HCT116 (cell line): ENCODE measurements around the gene UPK3A. TPM values are rescaled to one million over a fixed set of nuclear protein-coding genes. Genes with fewer than 3 reads are reported as not detected.

Experiments used
- ATAC-seq: fragments of 200-7000 bp; cut with Tn5 transposase; 2 replicates; pipeline ENCODE4 v1.9.1; 2020; ENCODE audit warnings: mild to moderate bottlenecking, moderate library complexity
- BruUV-seq: library from RNA; stranded (reverse); fragments of 400-500 nt; replicated peaks from 2 replicates; lab custom pipeline; 2021; lab: Mats Ljungman, UMichigan
- CTCF ChIA-PET: fragments of 300-600 bp; sonication (Branson Sonifier 250); formaldehyde crosslinking; loops from one replicate; lab custom pipeline; 2021; ENCODE audit warnings: antibody characterized with exemption; lab: Charles Lee
- POLR2A ChIA-PET: fragments of 300-600, 350-600 bp; sonication (Branson Sonifier 250); formaldehyde crosslinking; loops from one replicate; lab custom pipeline; 2021; ENCODE audit warnings: antibody characterized with exemption; lab: Charles Lee
- RAD21 ChIA-PET, 2 experiments: fragments of 300-600 bp; sonication (Branson Sonifier 250); formaldehyde crosslinking; loops; one replicate each; lab custom pipeline; 2023; ENCODE audit warnings: low total read pairs in 2 of 2; ENCODE audit not compliant: uncharacterized antibody in 2 of 2, unreplicated experiment in 2 of 2, low non-redundant PET in 1 of 2; lab: Charles Lee
- DNase-seq: peaks from one replicate; pipeline ENCODE4 v3.0.0-alpha.2; 2010; ENCODE audit warnings: low read depth, low spot score
- H2AFZ ChIP-seq: fragments of 200-600 bp; shearing (Covaris generic), sonication (generic); 2 replicates; pipeline ENCODE4 v1.6.1; 2017; ENCODE audit warnings: low read depth, mixed run types, mixed read lengths, antibody characterized with exemption, low read length; ENCODE audit not compliant: poor library complexity, severe bottlenecking
- H3K27ac ChIP-seq: 2 replicates; pipeline ENCODE4 v1.5.1; 2012; ENCODE audit warnings: low read depth, low read length
- H3K27me3 ChIP-seq: fragments of 200-600 bp; sonication (generic); 2 replicates; pipeline ENCODE4 v1.6.1; 2016; ENCODE audit warnings: mixed run types, low read length, mixed read lengths; ENCODE audit not compliant: insufficient read depth
- H3K36me3 ChIP-seq, 2 experiments: fragments of 200-500 bp in 1 of 2; fragments of 200-600 bp in 1 of 2; sonication (Bioruptor generic) in 1 of 2; sonication (generic) in 1 of 2; 2 replicates each; pipeline versions ENCODE4 v1.5.1 to v1.6.1; 2014 to 2016; ENCODE audit warnings: low read length in 2 of 2, inconsistent platforms in 1 of 2, mixed read lengths in 1 of 2, mixed run types in 1 of 2; ENCODE audit not compliant: insufficient read depth in 2 of 2, control insufficient read depth in 1 of 2
- H3K4me1 ChIP-seq, 2 experiments: fragments of 200-600 bp in 1 of 2; sonication (generic) in 1 of 2; 2 replicates each; pipeline versions ENCODE4 v1.5.1 to v1.6.1; 2012 to 2017; ENCODE audit warnings: low read length in 2 of 2, inconsistent platforms in 1 of 2, mild to moderate bottlenecking in 1 of 2, mixed read lengths in 1 of 2, mixed run types in 1 of 2, moderate library complexity in 1 of 2; ENCODE audit not compliant: insufficient read depth in 2 of 2, control insufficient read depth in 1 of 2
- H3K4me2 ChIP-seq: fragments of 200-600 bp; sonication (generic); 2 replicates; pipeline ENCODE4 v1.6.1; 2017; ENCODE audit warnings: mixed run types, low read length, mixed read lengths
- H3K4me3 ChIP-seq, 2 experiments: fragments of 200-600 bp in 1 of 2; sonication (generic) in 1 of 2; replicated peaks in 1 of 2; 2 replicates each; pipeline ENCODE4 v1.5.1; 2011 to 2016; ENCODE audit warnings: low read length in 2 of 2, control low read depth in 1 of 2, low read depth in 1 of 2, mild to moderate bottlenecking in 1 of 2, mixed read lengths in 1 of 2, mixed run types in 1 of 2
- H3K79me2 ChIP-seq: fragments of 200-600 bp; sonication (generic); 2 replicates; pipeline ENCODE4 v1.6.1; 2017; ENCODE audit warnings: mild to moderate bottlenecking, mixed run types, low read length, moderate library complexity, mixed read lengths; ENCODE audit not compliant: insufficient read depth
- H3K9ac ChIP-seq: fragments of 200-600 bp; sonication (generic); 2 replicates; pipeline ENCODE4 v1.6.1; 2016; ENCODE audit warnings: low read length, mixed read lengths
- H3K9me2 ChIP-seq: fragments of 200-600 bp; sonication (generic), shearing (Covaris generic); 2 replicates; pipeline ENCODE4 v1.6.1; 2017; ENCODE audit warnings: mixed run types, mild to moderate bottlenecking, moderate library complexity; ENCODE audit not compliant: insufficient read depth
- H3K9me3 ChIP-seq, 2 experiments: fragments of 200-500 bp in 1 of 2; fragments of 200-600 bp in 1 of 2; sonication (Bioruptor generic) in 1 of 2; sonication (generic) in 1 of 2; 2 replicates each; pipeline ENCODE4 v1.6.1; 2014 to 2017; ENCODE audit warnings: low read length in 2 of 2, mixed read lengths in 2 of 2, inconsistent platforms in 1 of 2, low read depth in 1 of 2, mild to moderate bottlenecking in 1 of 2, mixed run types in 1 of 2, moderate library complexity in 1 of 2; ENCODE audit not compliant: control insufficient read depth in 1 of 2, insufficient read depth in 1 of 2
- H4K20me1 ChIP-seq: fragments of 200-600 bp; sonication (generic), shearing (Covaris generic); 2 replicates; pipeline ENCODE4 v1.6.1; 2017; ENCODE audit warnings: mixed run types, mild to moderate bottlenecking, moderate library complexity; ENCODE audit not compliant: insufficient read depth
- CEBPB ChIP-seq: IDR thresholded peaks from 2 replicates; pipeline ENCODE4 v1.6.1; 2012; ENCODE audit warnings: low read depth
- EGR1 ChIP-seq: IDR thresholded peaks from 2 replicates; pipeline ENCODE4 v1.6.1; 2012; ENCODE audit warnings: low read depth
- ELF1 ChIP-seq: IDR thresholded peaks from 2 replicates; pipeline ENCODE4 v1.6.1; 2012; ENCODE audit warnings: low read depth, borderline replicate concordance
- EZH2 ChIP-seq: fragments of 200-600 bp; sonication (generic); IDR thresholded peaks from 2 replicates; pipeline ENCODE4 v1.6.1; 2017; ENCODE audit warnings: antibody characterized with exemption, mixed run types
- FOSL1 ChIP-seq: IDR thresholded peaks from 2 replicates; pipeline ENCODE4 v1.6.1; 2012; ENCODE audit warnings: low read depth
- JUND ChIP-seq: IDR thresholded peaks from 2 replicates; pipeline ENCODE4 v1.6.1; 2012
- POLR2A ChIP-seq: IDR thresholded peaks from 2 replicates; pipeline ENCODE4 v1.7.0; 2011; ENCODE audit warnings: borderline replicate concordance; ENCODE audit not compliant: insufficient read depth, insufficient read length; ENCODE audit errors: extremely low read depth
- RAD21 ChIP-seq: IDR thresholded peaks from 2 replicates; pipeline ENCODE4 v1.6.1; 2012; ENCODE audit warnings: low read depth, mild to moderate bottlenecking
- SIN3A ChIP-seq: IDR thresholded peaks from 2 replicates; pipeline ENCODE4 v1.6.1; 2012; ENCODE audit warnings: low read depth
- SP1 ChIP-seq: IDR thresholded peaks from 2 replicates; pipeline ENCODE4 v1.6.1; 2012; ENCODE audit warnings: low read depth
- SRF ChIP-seq: IDR thresholded peaks from 2 replicates; pipeline ENCODE4 v1.6.1; 2012; ENCODE audit warnings: low read depth
- TCF7L2 ChIP-seq: IDR thresholded peaks from 2 replicates; pipeline ENCODE4 v1.7.0; 2011; ENCODE audit warnings: borderline replicate concordance, inconsistent platforms; ENCODE audit not compliant: insufficient read depth, insufficient read length; ENCODE audit errors: extremely low read depth
- YY1 ChIP-seq: IDR thresholded peaks from 2 replicates; pipeline ENCODE4 v1.6.1; 2011; ENCODE audit warnings: low read length, low read depth, moderate library complexity, mild to moderate bottlenecking; ENCODE audit not compliant: insufficient replicate concordance; ENCODE audit errors: extremely low read depth
- ZFX ChIP-seq: fragments of 450-650 bp; IDR thresholded peaks from 2 replicates; pipeline ENCODE4 v1.6.1; 2017
- ZNF274 ChIP-seq: fragments of 200-500 bp; sonication (Bioruptor generic); IDR thresholded peaks from 2 replicates; pipeline ENCODE4 v1.6.1; 2014; ENCODE audit warnings: mild to moderate bottlenecking, low read depth, low read length, inconsistent platforms
- intact Hi-C: fragments of 100-400 bp; cut with micrococcal nuclease; formaldehyde crosslinking; loops from 2 replicates; pipeline ENCODE4 v1.10.0; 2022
- total RNA-seq: library from RNA; stranded (reverse); gene quantifications from one replicate; pipeline ENCODE4 v1.2.1, GENCODE V29; 2021; ENCODE audit not compliant: unreplicated experiment
- TF ChIP-seq, protein P1 (sequence below): IDR thresholded peaks from 2 replicates; pipeline ENCODE4 v1.6.1; 2012
- TF ChIP-seq, protein P2 (sequence below), 3 experiments: fragments of 200-600 bp in 1 of 3; sonication (generic) in 1 of 3; IDR thresholded peaks in 2 of 3; conservative IDR thresholded peaks in 1 of 3; 2 replicates each; pipeline ENCODE4 v1.5.1; 2012 to 2017; ENCODE audit warnings: low read depth in 2 of 3, low read length in 2 of 3, antibody characterized with exemption in 1 of 3, borderline replicate concordance in 1 of 3, control low read depth in 1 of 3, mild to moderate bottlenecking in 1 of 3, mixed read lengths in 1 of 3, mixed run types in 1 of 3, moderate library complexity in 1 of 3; ENCODE audit not compliant: insufficient read depth in 1 of 3
- TF ChIP-seq, protein P3 (sequence below): IDR thresholded peaks from 2 replicates; pipeline ENCODE4 v1.6.1; 2012
- TF ChIP-seq, protein P4 (sequence below): IDR thresholded peaks from 2 replicates; pipeline ENCODE4 v1.6.1; 2012; ENCODE audit warnings: low read depth

Gene UPK3A
- total RNA-seq, 1 experiment from 2014 or later = not detected

DNA sequence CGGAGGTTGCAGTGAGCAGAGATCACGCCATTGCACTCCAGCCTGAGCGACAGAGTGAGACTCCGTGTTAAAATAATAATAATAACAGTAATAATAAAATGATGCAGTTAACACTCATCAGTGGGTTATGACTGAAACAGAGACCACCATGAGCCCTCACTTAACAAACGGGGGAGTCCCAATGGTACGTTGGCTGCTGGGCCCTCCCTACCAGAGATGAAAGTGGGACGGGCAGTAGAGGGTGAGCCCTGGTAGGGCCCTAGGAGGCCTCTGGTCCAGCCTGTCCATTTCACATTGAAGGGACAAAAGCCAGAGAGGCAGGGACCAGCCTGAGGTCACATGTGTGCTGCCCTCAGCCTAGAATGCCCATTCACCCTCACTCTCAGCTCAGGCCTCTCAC is 30.4 kb upstream of the UPK3A start:
- no peak for DNase-seq
- no peak for TF ChIP-seq YY1
- TF ChIP-seq RAD21 = no peak
- no peak for TF ChIP-seq TCF7L2
- TF ChIP-seq, protein P1, sequence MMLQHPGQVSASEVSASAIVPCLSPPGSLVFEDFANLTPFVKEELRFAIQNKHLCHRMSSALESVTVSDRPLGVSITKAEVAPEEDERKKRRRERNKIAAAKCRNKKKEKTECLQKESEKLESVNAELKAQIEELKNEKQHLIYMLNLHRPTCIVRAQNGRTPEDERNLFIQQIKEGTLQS = no peak
- no peak for TF ChIP-seq CEBPB
- TF ChIP-seq ELF1 = no peak
- TF ChIP-seq SP1 = no peak
- no peak for TF ChIP-seq SIN3A
- no peak for TF ChIP-seq SRF
- TF ChIP-seq, protein P2, sequence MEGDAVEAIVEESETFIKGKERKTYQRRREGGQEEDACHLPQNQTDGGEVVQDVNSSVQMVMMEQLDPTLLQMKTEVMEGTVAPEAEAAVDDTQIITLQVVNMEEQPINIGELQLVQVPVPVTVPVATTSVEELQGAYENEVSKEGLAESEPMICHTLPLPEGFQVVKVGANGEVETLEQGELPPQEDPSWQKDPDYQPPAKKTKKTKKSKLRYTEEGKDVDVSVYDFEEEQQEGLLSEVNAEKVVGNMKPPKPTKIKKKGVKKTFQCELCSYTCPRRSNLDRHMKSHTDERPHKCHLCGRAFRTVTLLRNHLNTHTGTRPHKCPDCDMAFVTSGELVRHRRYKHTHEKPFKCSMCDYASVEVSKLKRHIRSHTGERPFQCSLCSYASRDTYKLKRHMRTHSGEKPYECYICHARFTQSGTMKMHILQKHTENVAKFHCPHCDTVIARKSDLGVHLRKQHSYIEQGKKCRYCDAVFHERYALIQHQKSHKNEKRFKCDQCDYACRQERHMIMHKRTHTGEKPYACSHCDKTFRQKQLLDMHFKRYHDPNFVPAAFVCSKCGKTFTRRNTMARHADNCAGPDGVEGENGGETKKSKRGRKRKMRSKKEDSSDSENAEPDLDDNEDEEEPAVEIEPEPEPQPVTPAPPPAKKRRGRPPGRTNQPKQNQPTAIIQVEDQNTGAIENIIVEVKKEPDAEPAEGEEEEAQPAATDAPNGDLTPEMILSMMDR (IDR thresholded peaks at IDR 0.05 in 2 of 3, conservative IDR thresholded peaks at IDR 0.05 in 1 of 3; ENCODE audit: borderline replicate concordance in 1 of 3, insufficient read depth in 1 of 3, low read depth in 2 of 3, low read length in 2 of 3) = no peak
- TF ChIP-seq FOSL1 = no peak
- TF ChIP-seq, protein P3, sequence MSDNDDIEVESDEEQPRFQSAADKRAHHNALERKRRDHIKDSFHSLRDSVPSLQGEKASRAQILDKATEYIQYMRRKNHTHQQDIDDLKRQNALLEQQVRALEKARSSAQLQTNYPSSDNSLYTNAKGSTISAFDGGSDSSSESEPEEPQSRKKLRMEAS = no peak
- TF ChIP-seq ZFX = no peak
- TF ChIP-seq EGR1 = no peak
- no peak for TF ChIP-seq POLR2A
- no peak for TF ChIP-seq ZNF274
- TF ChIP-seq, protein P4, sequence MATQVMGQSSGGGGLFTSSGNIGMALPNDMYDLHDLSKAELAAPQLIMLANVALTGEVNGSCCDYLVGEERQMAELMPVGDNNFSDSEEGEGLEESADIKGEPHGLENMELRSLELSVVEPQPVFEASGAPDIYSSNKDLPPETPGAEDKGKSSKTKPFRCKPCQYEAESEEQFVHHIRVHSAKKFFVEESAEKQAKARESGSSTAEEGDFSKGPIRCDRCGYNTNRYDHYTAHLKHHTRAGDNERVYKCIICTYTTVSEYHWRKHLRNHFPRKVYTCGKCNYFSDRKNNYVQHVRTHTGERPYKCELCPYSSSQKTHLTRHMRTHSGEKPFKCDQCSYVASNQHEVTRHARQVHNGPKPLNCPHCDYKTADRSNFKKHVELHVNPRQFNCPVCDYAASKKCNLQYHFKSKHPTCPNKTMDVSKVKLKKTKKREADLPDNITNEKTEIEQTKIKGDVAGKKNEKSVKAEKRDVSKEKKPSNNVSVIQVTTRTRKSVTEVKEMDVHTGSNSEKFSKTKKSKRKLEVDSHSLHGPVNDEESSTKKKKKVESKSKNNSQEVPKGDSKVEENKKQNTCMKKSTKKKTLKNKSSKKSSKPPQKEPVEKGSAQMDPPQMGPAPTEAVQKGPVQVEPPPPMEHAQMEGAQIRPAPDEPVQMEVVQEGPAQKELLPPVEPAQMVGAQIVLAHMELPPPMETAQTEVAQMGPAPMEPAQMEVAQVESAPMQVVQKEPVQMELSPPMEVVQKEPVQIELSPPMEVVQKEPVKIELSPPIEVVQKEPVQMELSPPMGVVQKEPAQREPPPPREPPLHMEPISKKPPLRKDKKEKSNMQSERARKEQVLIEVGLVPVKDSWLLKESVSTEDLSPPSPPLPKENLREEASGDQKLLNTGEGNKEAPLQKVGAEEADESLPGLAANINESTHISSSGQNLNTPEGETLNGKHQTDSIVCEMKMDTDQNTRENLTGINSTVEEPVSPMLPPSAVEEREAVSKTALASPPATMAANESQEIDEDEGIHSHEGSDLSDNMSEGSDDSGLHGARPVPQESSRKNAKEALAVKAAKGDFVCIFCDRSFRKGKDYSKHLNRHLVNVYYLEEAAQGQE = no peak
- no peak for TF ChIP-seq EZH2
- no peak for TF ChIP-seq JUND
- TF ChIP-seq, all 23 proteins: peak for 0
- no peak for ATAC-seq
- Histone ChIP-seq H3K4me3 (no peak overlapping the region), H3K9me2 (no peaks in the 10 kb centered on the region), H4K20me1 (no peaks in the 10 kb centered on the region), H3K79me2 (no peaks in the 10 kb centered on the region), H3K4me2 (no peak overlapping the region), H3K36me3 (no peaks in the 10 kb centered on the region), H3K4me1 (peaks cover 0 to 8% of the 10 kb centered on the region in 2 experiments; a peak in 3 of 4 replicates), H3K9ac (no peak overlapping the region), H3K27me3 (no peaks in the 10 kb centered on the region), H2AFZ (no peak overlapping the region), H3K27ac (no peak overlapping the region), H3K9me3 (no peaks in the 10 kb centered on the region)
- CTCF ChIA-PET = no interaction called here
- RAD21 ChIA-PET = no interaction called here
- POLR2A ChIA-PET = no interaction called here
- no TSS peak for BruUV-seq
- intact Hi-C loops = no loop called here
